Loucy (cell line): ENCODE results near the gene ST3GAL5.

ENCODE experiments used
- CTCF ChIP-seq: fragments of 200-600 bp; sonication (generic); conservative IDR thresholded peaks from 2 replicates; pipeline ENCODE4 v1.5.1; 2014; ENCODE audit warnings: mild to moderate bottlenecking, antibody characterized with exemption, low read length
- EZH2phosphoT487 ChIP-seq: fragments of 200-600 bp; IDR thresholded peaks from 2 replicates; pipeline ENCODE4 v1.6.1; 2018; ENCODE audit warnings: antibody characterized with exemption, mild to moderate bottlenecking, moderate library complexity, borderline replicate concordance

- TF ChIP-seq CTCF: no peak
- TF ChIP-seq EZH2phosphoT487: no peak
Observed at GRCh38 chr2:85926931-85927661, 38.3 kb upstream of the ST3GAL5 start.
